ENCODE data around the gene DCAF6. TPM values are rescaled to one million over a fixed set of nuclear protein-coding genes. Genes with fewer than 3 reads are reported as not detected.

DCAF6 gene
- total RNA-seq, 6 experiments from 2014 or later: 52.5 to 59.4 (median 55.3) TPM

GRCh38 chr1:167899253-167899681 lies 37.2 kb upstream of the DCAF6 start:
- no peak for TF ChIP-seq CTCF (IDR thresholded peaks at IDR 0.05)
- no peak overlapping the region for H3K27ac Mint-ChIP-seq
- peaks cover 37% of the 10 kb centered on the region for H3K4me1 Mint-ChIP-seq (ENCODE audit: low read depth)
- DNase-seq: no peak
- no peaks in the 10 kb centered on the region; the same call in 1 of the 2 replicates for H3K27me3 Mint-ChIP-seq (ENCODE audit: insufficient read depth)
- H3K9me3 Mint-ChIP-seq: no peaks in the 10 kb centered on the region
- no peaks in the 10 kb centered on the region for H3K36me3 Mint-ChIP-seq (ENCODE audit: low read depth)
- no peak overlapping the region for H3K4me3 Mint-ChIP-seq

- Mint-ChIP-seq H3K36me3 (ENCODE audit: low read depth) (no peaks in the 10 kb centered on the region), H3K27me3 (ENCODE audit: insufficient read depth) (no peaks in the 10 kb centered on the region; the same call in 1 of the 2 replicates), H3K9me3 (no peaks in the 10 kb centered on the region), H3K27ac (no peak overlapping the region), H3K4me3 (no peak overlapping the region), H3K4me1 (ENCODE audit: low read depth) (peaks cover 50% of the 10 kb centered on the region)
- TF ChIP-seq CTCF (IDR thresholded peaks at IDR 0.05): no peak
- no peak for DNase-seq
These were observed 35.6 kb upstream of the DCAF6 start for GRCh38 chr1:167900907-167901306.

- peak; percentile 80 for DNase-seq
- Mint-ChIP-seq H3K4me1 (ENCODE audit: low read depth) (peaks cover 42% of the 10 kb centered on the region), H3K27ac (peak overlapping the region; percentile 69)
These were observed 31.8 kb upstream of the DCAF6 start for GRCh38 chr1:167904652-167905130.

GRCh38 chr1:167905182-167905581 lies 31.3 kb upstream of the DCAF6 start:
- Mint-ChIP-seq H3K4me3 (0 out of 2 replicates have a peak overlapping the region, but pooled peaks have one; percentile 52), H3K9me3 (peaks cover 8% of the 10 kb centered on the region), H3K27me3 (ENCODE audit: insufficient read depth) (no peaks in the 10 kb centered on the region), H3K27ac (peak overlapping the region; percentile 69), H3K36me3 (ENCODE audit: low read depth) (peaks cover 9% of the 10 kb centered on the region), H3K4me1 (ENCODE audit: low read depth) (peaks cover 41% of the 10 kb centered on the region)
- TF ChIP-seq CTCF (IDR thresholded peaks at IDR 0.05): no peak
- no peak for DNase-seq

More at GRCh38 chr1:167904652-167905130, 31.8 kb upstream of the DCAF6 start:
- Mint-ChIP-seq H3K36me3 (ENCODE audit: low read depth) (peaks cover 4% of the 10 kb centered on the region; the same call in 1 of the 2 replicates), H3K27me3 (ENCODE audit: insufficient read depth) (no peaks in the 10 kb centered on the region), H3K9me3 (peaks cover 4% of the 10 kb centered on the region; the same call in 1 of the 2 replicates), H3K4me3 (peak overlapping the region; percentile 52)
- 0 out of 2 replicates have a peak, but pooled peaks have one; percentile 4 for TF ChIP-seq CTCF (IDR thresholded peaks at IDR 0.05)

GRCh38 chr1:167905671-167906070 lies 30.8 kb upstream of the DCAF6 start:
- Mint-ChIP-seq H3K27me3 (ENCODE audit: insufficient read depth) (no peaks in the 10 kb centered on the region), H3K4me1 (ENCODE audit: low read depth) (peaks cover 45% of the 10 kb centered on the region), H3K9me3 (peaks cover 11% of the 10 kb centered on the region), H3K27ac (peak overlapping the region; percentile 69; the same call in 1 of the 2 replicates), H3K36me3 (ENCODE audit: low read depth) (peaks cover 12% of the 10 kb centered on the region), H3K4me3 (no peak overlapping the region)
- no peak for DNase-seq
- TF ChIP-seq CTCF (IDR thresholded peaks at IDR 0.05): no peak
